Central memory CD8-positive, alpha-beta T cell (primary cell): ENCODE results near the gene RBM18.

ENCODE experiments used
- ATAC-seq: fragments of 150-1000 bp; cut with Tn5 transposase; replicated peaks from 2 replicates; pipeline ENCODE4 v1.10.0; 2022; ENCODE audit warnings: mild to moderate bottlenecking, moderate FRiP score, moderate number of reproducible peaks; ENCODE audit not compliant: poor library complexity, severe bottlenecking; ENCODE audit errors: extremely low read depth
- DNase-seq, 2 donors: peaks; one replicate each; pipeline ENCODE4 v3.0.0; 2021; ENCODE audit warnings: low spot score in 2 of 2
- H3K27ac Mint-ChIP-seq: one replicate; pipeline ENCODE4 v1.8.0; 2022; ENCODE audit warnings: low read depth, mild to moderate bottlenecking, moderate library complexity, mixed read lengths
- H3K27me3 Mint-ChIP-seq: one replicate; pipeline ENCODE4 v1.8.0; 2022; ENCODE audit warnings: mixed read lengths
- H3K36me3 Mint-ChIP-seq: one replicate; pipeline ENCODE4 v1.8.0; 2022; ENCODE audit warnings: mild to moderate bottlenecking, moderate library complexity, mixed read lengths; ENCODE audit not compliant: insufficient read depth
- H3K4me1 Mint-ChIP-seq: one replicate; pipeline ENCODE4 v1.8.0; 2022; ENCODE audit warnings: mixed read lengths
- H3K4me3 Mint-ChIP-seq: one replicate; pipeline ENCODE4 v1.8.0; 2022; ENCODE audit warnings: mild to moderate bottlenecking, moderate library complexity, mixed read lengths
- H3K9me3 Mint-ChIP-seq: one replicate; pipeline ENCODE4 v1.8.0; 2022; ENCODE audit warnings: mixed read lengths

RBM18 gene

GRCh38 chr9:122277285-122277897 lies 12.8 kb upstream of the RBM18 start:
- no peaks in the 10 kb centered on the region for H3K27me3 Mint-ChIP-seq
- peaks cover 30% of the 10 kb centered on the region for H3K4me1 Mint-ChIP-seq
- peaks cover 12% of the 10 kb centered on the region for H3K36me3 Mint-ChIP-seq
- ATAC-seq: no peak
- H3K9me3 Mint-ChIP-seq: no peaks in the 10 kb centered on the region
- DNase-seq: no peak
- H3K27ac Mint-ChIP-seq: no peak overlapping the region
- H3K4me3 Mint-ChIP-seq: no peak overlapping the region

GRCh38 chr9:122276096-122276495 lies 11.5 kb upstream of the RBM18 start:
- H3K4me1 Mint-ChIP-seq: peaks cover 33% of the 10 kb centered on the region
- H3K4me3 Mint-ChIP-seq: no peak overlapping the region
- ATAC-seq: no peak
- no peaks in the 10 kb centered on the region for H3K27me3 Mint-ChIP-seq
- no peak for DNase-seq
- no peak overlapping the region for H3K27ac Mint-ChIP-seq
- no peaks in the 10 kb centered on the region for H3K9me3 Mint-ChIP-seq
- H3K36me3 Mint-ChIP-seq: peaks cover 12% of the 10 kb centered on the region

GRCh38 chr9:122274055-122274454 lies 9.4 kb upstream of the RBM18 start:
- no peaks in the 10 kb centered on the region for H3K27me3 Mint-ChIP-seq
- DNase-seq (no peak), ATAC-seq (no peak)
- no peaks in the 10 kb centered on the region for H3K9me3 Mint-ChIP-seq
- no peak overlapping the region for H3K4me3 Mint-ChIP-seq
- no peak overlapping the region for H3K27ac Mint-ChIP-seq
- peaks cover 34% of the 10 kb centered on the region for H3K4me1 Mint-ChIP-seq
- H3K36me3 Mint-ChIP-seq: peaks cover 9% of the 10 kb centered on the region

- ATAC-seq: no peak
- peaks cover 20% of the 10 kb centered on the region for H3K36me3 Mint-ChIP-seq
These were observed 3.6 kb upstream of the RBM18 start for GRCh38 chr9:122268041-122268814.

GRCh38 chr9:122265149-122265915 lies 692 bp upstream of the RBM18 start:
- Mint-ChIP-seq H3K4me3 (peak overlapping the region; percentile 92), H3K27me3 (no peaks in the 10 kb centered on the region), H3K27ac (peak overlapping the region; percentile 99), H3K9me3 (no peaks in the 10 kb centered on the region), H3K36me3 (peaks cover 24% of the 10 kb centered on the region), H3K4me1 (peaks cover 58% of the 10 kb centered on the region)
- DNase-seq: peak; percentile 11 to 14
- ATAC-seq: peak; percentile 41

More at GRCh38 chr9:122268041-122268814, 3.6 kb upstream of the RBM18 start:
- Mint-ChIP-seq H3K4me1 (peaks cover 48% of the 10 kb centered on the region), H3K27me3 (no peaks in the 10 kb centered on the region), H3K9me3 (no peaks in the 10 kb centered on the region), H3K4me3 (no peak overlapping the region), H3K27ac (no peak overlapping the region)
- no peak for DNase-seq

- DNase-seq (no peak), ATAC-seq (peak; percentile 16)
- peak overlapping the region; percentile 99 for H3K27ac Mint-ChIP-seq
- peaks cover 38% of the 10 kb centered on the region for H3K36me3 Mint-ChIP-seq
- peak overlapping the region; percentile 92 for H3K4me3 Mint-ChIP-seq
- no peaks in the 10 kb centered on the region for H3K9me3 Mint-ChIP-seq
- peaks cover 58% of the 10 kb centered on the region for H3K4me1 Mint-ChIP-seq
- no peaks in the 10 kb centered on the region for H3K27me3 Mint-ChIP-seq
These were observed 816 bp downstream of the RBM18 start for GRCh38 chr9:122263699-122264349.

- Mint-ChIP-seq H3K27ac (peak overlapping the region; percentile 55), H3K27me3 (no peaks in the 10 kb centered on the region), H3K9me3 (no peaks in the 10 kb centered on the region), H3K4me1 (peaks cover 65% of the 10 kb centered on the region), H3K36me3 (peaks cover 44% of the 10 kb centered on the region), H3K4me3 (peak overlapping the region; percentile 33)
- no peak for ATAC-seq
- DNase-seq: no peak
These were observed 2.6 kb downstream of the RBM18 start for GRCh38 chr9:122262073-122262472.

GRCh38 chr9:122261469-122261881 lies 3.2 kb downstream of the RBM18 start:
- H3K27ac Mint-ChIP-seq: no peak overlapping the region
- no peak for DNase-seq

GRCh38 chr9:122258886-122259415 lies 5.7 kb downstream of the RBM18 start:
- no peak for DNase-seq
- H3K36me3 Mint-ChIP-seq: peaks cover 34% of the 10 kb centered on the region
- H3K4me3 Mint-ChIP-seq: no peak overlapping the region
- no peaks in the 10 kb centered on the region for H3K9me3 Mint-ChIP-seq
- no peaks in the 10 kb centered on the region for H3K27me3 Mint-ChIP-seq
- ATAC-seq: no peak
- no peak overlapping the region for H3K27ac Mint-ChIP-seq
- H3K4me1 Mint-ChIP-seq: peaks cover 52% of the 10 kb centered on the region

More at GRCh38 chr9:122261469-122261881, 3.2 kb downstream of the RBM18 start:
- Mint-ChIP-seq H3K36me3 (peaks cover 44% of the 10 kb centered on the region), H3K9me3 (no peaks in the 10 kb centered on the region), H3K4me1 (peaks cover 65% of the 10 kb centered on the region), H3K27me3 (no peaks in the 10 kb centered on the region), H3K4me3 (no peak overlapping the region)
- ATAC-seq: no peak

GRCh38 chr9:122256206-122256605 lies 8.4 kb downstream of the RBM18 start:
- Mint-ChIP-seq H3K36me3 (peaks cover 44% of the 10 kb centered on the region), H3K4me1 (peaks cover 37% of the 10 kb centered on the region), H3K27ac (no peak overlapping the region), H3K9me3 (no peaks in the 10 kb centered on the region), H3K4me3 (no peak overlapping the region), H3K27me3 (no peaks in the 10 kb centered on the region)
- no peak for DNase-seq
- ATAC-seq: no peak

GRCh38 chr9:122254761-122255160 lies 9.9 kb downstream of the RBM18 start:
- peaks cover 29% of the 10 kb centered on the region for H3K4me1 Mint-ChIP-seq
- peaks cover 41% of the 10 kb centered on the region for H3K36me3 Mint-ChIP-seq
- no peaks in the 10 kb centered on the region for H3K27me3 Mint-ChIP-seq
- H3K27ac Mint-ChIP-seq: no peak overlapping the region
- DNase-seq (no peak), ATAC-seq (no peak)
- H3K4me3 Mint-ChIP-seq: no peak overlapping the region
- H3K9me3 Mint-ChIP-seq: no peaks in the 10 kb centered on the region

- Mint-ChIP-seq H3K27ac (no peak overlapping the region), H3K9me3 (no peaks in the 10 kb centered on the region)
These were observed 11.8 kb downstream of the RBM18 start for GRCh38 chr9:122252796-122253195.

More at GRCh38 chr9:122252796-122253195, 11.8 kb downstream of the RBM18 start:
- Mint-ChIP-seq H3K36me3 (peaks cover 37% of the 10 kb centered on the region), H3K27me3 (no peaks in the 10 kb centered on the region), H3K4me3 (no peak overlapping the region), H3K4me1 (peaks cover 28% of the 10 kb centered on the region)
- no peak for DNase-seq
- ATAC-seq: no peak
